Activated CD4-positive, alpha-beta T cell treated with anti-CD3 and anti-CD28 coated beads for 36 hours (primary cell): ENCODE measurements around the gene HDGFL2. TPM values are rescaled to one million over a fixed set of nuclear protein-coding genes. Genes with fewer than 3 reads are reported as not detected.

Experiments used
- ATAC-seq: fragments of 200-7000 bp; cut with Tn5 transposase; one replicate; pipeline ENCODE4 v1.10.0; 2021; ENCODE audit warnings: mild to moderate bottlenecking, moderate library complexity
- CTCF ChIA-PET: fragments of 350-600 bp; sonication (Branson Sonifier 250); formaldehyde crosslinking; loops from one replicate; lab custom pipeline; 2021; ENCODE audit warnings: antibody characterized with exemption; lab: Charles Lee
- POLR2A ChIA-PET: fragments of 350-600 bp; sonication (Branson Sonifier 250); formaldehyde crosslinking; loops from one replicate; lab custom pipeline; 2021; ENCODE audit warnings: antibody characterized with exemption, inconsistent platforms; lab: Charles Lee
- DNase-seq: peaks from one replicate; pipeline ENCODE4 v3.0.0-alpha.2; 2020
- H3K27ac Mint-ChIP-seq: one replicate; pipeline ENCODE4 v1.8.0; 2021; ENCODE audit warnings: mixed read lengths
- H3K27me3 Mint-ChIP-seq: one replicate; pipeline ENCODE4 v1.8.0; 2021; ENCODE audit warnings: mixed read lengths
- H3K36me3 Mint-ChIP-seq: one replicate; pipeline ENCODE4 v1.8.0; 2021; ENCODE audit warnings: low read depth, mixed read lengths
- H3K4me1 Mint-ChIP-seq: one replicate; pipeline ENCODE4 v1.8.0; 2021; ENCODE audit warnings: mixed read lengths
- H3K4me3 Mint-ChIP-seq: one replicate; pipeline ENCODE4 v1.8.0; 2021; ENCODE audit warnings: mild to moderate bottlenecking, moderate library complexity, mixed read lengths
- H3K9me3 Mint-ChIP-seq: one replicate; pipeline ENCODE4 v1.8.0; 2021; ENCODE audit warnings: low read depth, mixed read lengths
- intact Hi-C, 2 experiments: fragments of 100-400 bp; cut with DNase I in 1 of 2; cut with micrococcal nuclease in 1 of 2; formaldehyde crosslinking; loops; one replicate each; pipeline versions ENCODE4 v1.14.2 to v1.15.1; 2022 to 2024; cut with DNase I, micrococcal nuclease
- total RNA-seq, 2 experiments: library from RNA; stranded (reverse); gene quantifications; one replicate each; pipeline ENCODE4 v1.2.3, GENCODE V29; 2021

Gene HDGFL2
- total RNA-seq, 2 experiments from 2014 or later: 50.5 to 68.1 TPM

- DNase-seq (no peak), ATAC-seq (no peak)
- H3K36me3 Mint-ChIP-seq: peaks cover 3% of the 10 kb centered on the region
- ChIA-PET POLR2A (no interaction called here), CTCF (interaction anchor here (0.6 kb wide), 1 partner anchor 64 kb away, joined by 3 read pairs; no protein-coding TSS in a partner anchor)
- H3K27ac Mint-ChIP-seq: no peak overlapping the region
- intact Hi-C loops: no loop called here
- H3K9me3 Mint-ChIP-seq: no peaks in the 10 kb centered on the region
- H3K4me1 Mint-ChIP-seq: peaks cover 7% of the 10 kb centered on the region
- H3K4me3 Mint-ChIP-seq: no peak overlapping the region
- no peaks in the 10 kb centered on the region for H3K27me3 Mint-ChIP-seq
Observed at GRCh38 chr19:4503132-4503824, 31.2 kb downstream of the HDGFL2 start.

- H3K4me1 Mint-ChIP-seq: peaks cover 7% of the 10 kb centered on the region
- no peak overlapping the region for H3K4me3 Mint-ChIP-seq
- no peak for DNase-seq
- H3K9me3 Mint-ChIP-seq: no peaks in the 10 kb centered on the region
- ATAC-seq: no peak
- no peaks in the 10 kb centered on the region for H3K27me3 Mint-ChIP-seq
- ChIA-PET CTCF (no interaction called here), POLR2A (no interaction called here)
- intact Hi-C loops: no loop called here
- H3K36me3 Mint-ChIP-seq: peaks cover 3% of the 10 kb centered on the region
- H3K27ac Mint-ChIP-seq: no peak overlapping the region
Observed at GRCh38 chr19:4503825-4504170, 31.7 kb downstream of the HDGFL2 start.

GRCh38 chr19:4504297-4504701 lies 32.2 kb downstream of the HDGFL2 start:
- Mint-ChIP-seq H3K27ac (no peak overlapping the region), H3K4me3 (no peak overlapping the region), H3K9me3 (no peaks in the 10 kb centered on the region), H3K4me1 (peaks cover 7% of the 10 kb centered on the region), H3K27me3 (no peaks in the 10 kb centered on the region), H3K36me3 (peaks cover 3% of the 10 kb centered on the region)
- ChIA-PET CTCF (no interaction called here), POLR2A (no interaction called here)
- DNase-seq (no peak), ATAC-seq (no peak)
- intact Hi-C loops: no loop called here

- DNase-seq: no peak
- no peaks in the 10 kb centered on the region for H3K9me3 Mint-ChIP-seq
- CTCF ChIA-PET: no interaction called here
- POLR2A ChIA-PET: no interaction called here
- no peak overlapping the region for H3K4me3 Mint-ChIP-seq
- intact Hi-C loops: no loop called here
- H3K27ac Mint-ChIP-seq: no peak overlapping the region
- H3K4me1 Mint-ChIP-seq: peaks cover 7% of the 10 kb centered on the region
- H3K36me3 Mint-ChIP-seq: peaks cover 3% of the 10 kb centered on the region
- ATAC-seq: no peak
- no peaks in the 10 kb centered on the region for H3K27me3 Mint-ChIP-seq
Observed at GRCh38 chr19:4504891-4505569, 32.9 kb downstream of the HDGFL2 start.

GRCh38 chr19:4505570-4506448 lies 33.7 kb downstream of the HDGFL2 start:
- no peak overlapping the region for H3K4me3 Mint-ChIP-seq
- POLR2A ChIA-PET: no interaction called here
- no peak overlapping the region for H3K27ac Mint-ChIP-seq
- H3K9me3 Mint-ChIP-seq: no peaks in the 10 kb centered on the region
- ATAC-seq (peak; percentile 22), DNase-seq (no peak)
- intact Hi-C loops: no loop called here
- H3K36me3 Mint-ChIP-seq: peaks cover 2% of the 10 kb centered on the region
- peaks cover 7% of the 10 kb centered on the region for H3K4me1 Mint-ChIP-seq
- CTCF ChIA-PET: no interaction called here
- no peaks in the 10 kb centered on the region for H3K27me3 Mint-ChIP-seq

- peak; percentile 67 for ATAC-seq
- Mint-ChIP-seq H3K9me3 (no peaks in the 10 kb centered on the region), H3K4me1 (peaks cover 7% of the 10 kb centered on the region), H3K36me3 (no peaks in the 10 kb centered on the region), H3K27ac (no peak overlapping the region), H3K4me3 (no peak overlapping the region), H3K27me3 (no peaks in the 10 kb centered on the region)
- peak; percentile 29 for DNase-seq
- intact Hi-C loops: no loop called here
- POLR2A ChIA-PET: no interaction called here
- CTCF ChIA-PET: no interaction called here
Observed at GRCh38 chr19:4506449-4507149, 34.5 kb downstream of the HDGFL2 start.

GRCh38 chr19:4507150-4507452 lies 35.0 kb downstream of the HDGFL2 start:
- no peak overlapping the region for H3K4me3 Mint-ChIP-seq
- no peak overlapping the region for H3K27ac Mint-ChIP-seq
- CTCF ChIA-PET: no interaction called here
- no peaks in the 10 kb centered on the region for H3K27me3 Mint-ChIP-seq
- intact Hi-C loops: no loop called here
- POLR2A ChIA-PET: no interaction called here
- peaks cover 7% of the 10 kb centered on the region for H3K4me1 Mint-ChIP-seq
- ATAC-seq (no peak), DNase-seq (no peak)
- no peaks in the 10 kb centered on the region for H3K9me3 Mint-ChIP-seq
- no peaks in the 10 kb centered on the region for H3K36me3 Mint-ChIP-seq

- no peaks in the 10 kb centered on the region for H3K9me3 Mint-ChIP-seq
- no peak overlapping the region for H3K4me3 Mint-ChIP-seq
- ChIA-PET POLR2A (no interaction called here), CTCF (interaction anchor here (1.8 kb wide), 1 partner anchor 16 kb away, joined by 7 read pairs; no protein-coding TSS in a partner anchor)
- DNase-seq (no peak), ATAC-seq (no peak)
- intact Hi-C loops: no loop called here
- H3K4me1 Mint-ChIP-seq: peaks cover 7% of the 10 kb centered on the region
- no peak overlapping the region for H3K27ac Mint-ChIP-seq
- H3K27me3 Mint-ChIP-seq: no peaks in the 10 kb centered on the region
- H3K36me3 Mint-ChIP-seq: no peaks in the 10 kb centered on the region
Observed at GRCh38 chr19:4507804-4508203, 35.7 kb downstream of the HDGFL2 start.

GRCh38 chr19:4508698-4509097 lies 36.6 kb downstream of the HDGFL2 start:
- H3K4me3 Mint-ChIP-seq: no peak overlapping the region

GRCh38 chr19:4510435-4511255 lies 38.5 kb downstream of the HDGFL2 start:
- intact Hi-C loops: no loop called here
- no peak for ATAC-seq
- CTCF ChIA-PET: interaction anchor here (0.9 kb wide), 1 partner anchor 37 kb away, joined by 5 read pairs; no protein-coding TSS in a partner anchor
- no peak overlapping the region for H3K27ac Mint-ChIP-seq
- no peak overlapping the region for H3K4me3 Mint-ChIP-seq
- DNase-seq: no peak
- H3K36me3 Mint-ChIP-seq: no peaks in the 10 kb centered on the region
- no peaks in the 10 kb centered on the region for H3K9me3 Mint-ChIP-seq
- peaks cover 7% of the 10 kb centered on the region for H3K4me1 Mint-ChIP-seq
- POLR2A ChIA-PET: interaction anchor here (0.6 kb wide), 1 partner anchor 31 kb away, joined by 6 read pairs; no protein-coding TSS in a partner anchor
- H3K27me3 Mint-ChIP-seq: no peaks in the 10 kb centered on the region

More at GRCh38 chr19:4508698-4509097, 36.6 kb downstream of the HDGFL2 start:
- DNase-seq (no peak), ATAC-seq (no peak)
- POLR2A ChIA-PET: no interaction called here
- Mint-ChIP-seq H3K27me3 (no peaks in the 10 kb centered on the region), H3K36me3 (no peaks in the 10 kb centered on the region), H3K9me3 (no peaks in the 10 kb centered on the region), H3K27ac (no peak overlapping the region), H3K4me1 (peaks cover 7% of the 10 kb centered on the region)
- intact Hi-C loops: no loop called here
- CTCF ChIA-PET: interaction anchor here (0.6 to 1.8 kb wide), 4 partner anchors 15 to 1955 kb away, joined by 3 to 7 read pairs (median 4); no protein-coding TSS in a partner anchor
